GM12878 (cell line): ENCODE results near the gene IL17RB. TPM values are rescaled to one million over a fixed set of nuclear protein-coding genes. Genes with fewer than 3 reads are reported as not detected.

ENCODE experiments used
- BMI1 ChIP-seq: fragments of 450-650 bp; IDR thresholded peaks from 2 replicates; pipeline ENCODE4 v1.6.1; 2016; ENCODE audit warnings: mild to moderate bottlenecking, moderate library complexity, borderline replicate concordance
- CEBPZ ChIP-seq: fragments of 150-350 bp; IDR thresholded peaks from 2 replicates; pipeline ENCODE4 v1.6.1; 2016; ENCODE audit warnings: low read depth, low read length
- ELK1 ChIP-seq: IDR thresholded peaks from 2 replicates; pipeline ENCODE4 v1.6.1; 2012; ENCODE audit warnings: low read depth, low read length, improper control_type of control experiment
- FOXK2 ChIP-seq: fragments of 450-650 bp; IDR thresholded peaks from 2 replicates; pipeline ENCODE4 v1.6.1; 2017; ENCODE audit warnings: mild to moderate bottlenecking, moderate library complexity
- FOXM1 ChIP-seq: IDR thresholded peaks from 2 replicates; pipeline ENCODE4 v1.6.1; 2012; ENCODE audit warnings: low read depth, mild to moderate bottlenecking, inconsistent platforms, low read length, moderate library complexity
- GABPA ChIP-seq: IDR thresholded peaks from 2 replicates; pipeline ENCODE4 v1.6.1; 2014; ENCODE audit warnings: antibody characterized with exemption, low read depth, mild to moderate bottlenecking, inconsistent platforms
- IKZF2 ChIP-seq, 2 experiments: fragments of 450-650 bp; IDR thresholded peaks; 2 replicates each; pipeline ENCODE4 v1.6.1; 2017; ENCODE audit warnings: mild to moderate bottlenecking in 2 of 2, moderate library complexity in 2 of 2
- IRF5 ChIP-seq: fragments of 450-650 bp; IDR thresholded peaks from 2 replicates; pipeline ENCODE4 v1.6.1; 2017; ENCODE audit warnings: borderline replicate concordance
- RELA ChIP-seq: fragments of 450-650 bp; IDR thresholded peaks from 2 replicates; pipeline ENCODE4 v1.8.0; 2014; ENCODE audit warnings: borderline replicate concordance; ENCODE audit not compliant: partially characterized antibody
- SMAD1 ChIP-seq: fragments of 450-650 bp; IDR thresholded peaks from 2 replicates; pipeline ENCODE4 v1.6.1; 2018; ENCODE audit warnings: mild to moderate bottlenecking, low read depth; ENCODE audit not compliant: partially characterized antibody
- SMC3 ChIP-seq: IDR thresholded peaks from 2 replicates; pipeline ENCODE4 v1.6.1; 2011; ENCODE audit warnings: low read length, improper control_type of control experiment, borderline replicate concordance
- SREBF2 ChIP-seq: IDR thresholded peaks from 2 replicates; pipeline ENCODE4 v1.6.1; 2012; ENCODE audit warnings: mild to moderate bottlenecking, low read length
- ZBTB40 ChIP-seq: fragments of 450-650 bp; IDR thresholded peaks from 2 replicates; pipeline ENCODE4 v1.6.1; 2016; ENCODE audit warnings: mild to moderate bottlenecking, moderate library complexity, borderline replicate concordance
- ZNF384 ChIP-seq: IDR thresholded peaks from 2 replicates; pipeline ENCODE4 v1.6.1; 2012; ENCODE audit warnings: low read depth, mild to moderate bottlenecking, low read length, improper control_type of control experiment, borderline replicate concordance
- ZNF687 ChIP-seq: fragments of 450-650 bp; IDR thresholded peaks from 2 replicates; pipeline ENCODE4 v1.6.1; 2017; ENCODE audit warnings: mild to moderate bottlenecking, moderate library complexity
- polyA plus RNA-seq, 11 experiments: library from polyadenylated mRNA; depleted of rRNA in 4 of 11; unstranded in 6 of 11; stranded (reverse) in 5 of 11; fragments of >200 nt; fragmentation: Nextera tagmentation in 4 of 11; fragmentation: Illumina TruSeq in 1 of 11; extraction: Ambion mirVana in 4 of 11; extraction: Trizol in 1 of 11; gene quantifications; 1 replicate in 1 of 11; 2 replicates in 10 of 11; pipeline versions ENCODE4 v1.2.1 to v1.2.3, GENCODE V29; 2011 to 2016; ENCODE audit warnings: inconsistent platforms in 2 of 11, missing spikeins in 2 of 11, low read depth in 1 of 11
- total RNA-seq, 4 experiments: library from RNA; depleted of rRNA in 3 of 4; stranded (reverse); fragments of >200 nt in 3 of 4; fragmentation: Illumina TruSeq in 1 of 4; extraction: Trizol in 1 of 4; gene quantifications; 2 replicates each; pipeline versions ENCODE4 v1.2.1 to v1.2.3, GENCODE V29; 2013 to 2021

Gene IL17RB
- total and polyA plus RNA-seq, 10 of the 15 experiments (the other 5 are each of a cell fraction or from before 2014, with no cell fraction given) = 1.9 to 17.2 (median 2.9) TPM

GRCh38 chr3:53842436-53843194 lies 3.8 kb upstream of the IL17RB start (continued):
- TF ChIP-seq ZNF687 (no peak; the same call in 1 of the 2 replicates), IRF5 (no peak), ZNF384 (peak; percentile 79; the same call in 1 of the 2 replicates), SMC3 (no peak), FOXK2 (no peak), GABPA (no peak), ZBTB40 (no peak), SREBF2 (no peak), CEBPZ (no peak), BMI1 (no peak), IKZF2 (IDR thresholded peaks at IDR 0.05) (peak; percentile 73), RELA (peak; percentile 32), SMAD1 (no peak), ELK1 (no peak), FOXM1 (no peak)
